Measurements from ENCODE around the gene BTG4. TPM values are rescaled to one million over a fixed set of nuclear protein-coding genes. Genes with fewer than 3 reads are reported as not detected.

Gene BTG4
- total RNA-seq, 3 donors from 2014 or later (not counting 1 experiment from before 2014, with no cell fraction given) = not detected

- WGBS (ENCODE audit: insufficient coverage) = 83% methylated on average over 3 of the region's 3 CpGs
- intact Hi-C loops (cut with micrococcal nuclease) = no loop called here
- H3K27me3 ChIP-seq (ENCODE audit: control insufficient read depth, insufficient read depth, low read length) = peaks cover 4% of the 10 kb centered on the region
- no peak overlapping the region for H3K27ac Mint-ChIP-seq
- no peak overlapping the region for H3K4me3 Mint-ChIP-seq
- ATAC-seq = no peak
- DNase-seq = no peak
- TF ChIP-seq CTCF (IDR thresholded peaks at IDR 0.05) = no peak
- no peaks in the 10 kb centered on the region for H3K9me3 ChIP-seq (ENCODE audit: control insufficient read depth, insufficient read depth, low read length)
- no peak overlapping the region for H3K4me3 ChIP-seq (ENCODE audit: low read length)
- no peaks in the 10 kb centered on the region for H3K4me1 Mint-ChIP-seq
- no peaks in the 10 kb centered on the region for H3K4me1 ChIP-seq (ENCODE audit: control insufficient read depth, insufficient read depth, low read length)
- H3K27ac ChIP-seq (ENCODE audit: low read length) = no peak overlapping the region
- peaks cover under 1% of the 10 kb centered on the region for H3K36me3 Mint-ChIP-seq
- peaks cover 17 to 30% of the 10 kb centered on the region in 2 donors for H3K27me3 Mint-ChIP-seq (ENCODE audit: low read depth in 2 of 2)
- peaks cover 2 to 3% of the 10 kb centered on the region in 2 donors for H3K9me3 Mint-ChIP-seq
- H3K36me3 ChIP-seq (ENCODE audit: control insufficient read depth, insufficient read depth, low read length) = no peaks in the 10 kb centered on the region
Observed at GRCh38 chr11:111476956-111477355, 35.2 kb downstream of the BTG4 start.

- intact Hi-C loops (cut with micrococcal nuclease) = no loop called here
- Histone ChIP-seq H3K36me3 (ENCODE audit: control insufficient read depth, insufficient read depth, low read length) (no peaks in the 10 kb centered on the region), H3K4me1 (ENCODE audit: control insufficient read depth, insufficient read depth, low read length) (no peaks in the 10 kb centered on the region), H3K27me3 (ENCODE audit: control insufficient read depth, insufficient read depth, low read length) (peaks cover 4% of the 10 kb centered on the region), H3K9me3 (ENCODE audit: control insufficient read depth, insufficient read depth, low read length) (no peaks in the 10 kb centered on the region), H3K4me3 (ENCODE audit: low read length) (no peak overlapping the region), H3K27ac (ENCODE audit: low read length) (no peak overlapping the region)
- no peaks in the 10 kb centered on the region for H3K4me1 Mint-ChIP-seq
- H3K4me3 Mint-ChIP-seq = no peak overlapping the region
- DNase-seq (no peak), ATAC-seq (no peak)
- peaks cover 2 to 3% of the 10 kb centered on the region in 2 donors for H3K9me3 Mint-ChIP-seq
- H3K27me3 Mint-ChIP-seq (ENCODE audit: low read depth in 2 of 2) = peaks cover 17 to 29% of the 10 kb centered on the region in 2 donors
- no peak for TF ChIP-seq CTCF (IDR thresholded peaks at IDR 0.05)
- H3K27ac Mint-ChIP-seq = no peak overlapping the region
- no peaks in the 10 kb centered on the region for H3K36me3 Mint-ChIP-seq
- no CpG with 5 or more reads among the region's 2 CpGs for WGBS (ENCODE audit: insufficient coverage)
Observed at GRCh38 chr11:111476366-111476765, 35.8 kb downstream of the BTG4 start.

- H3K9me3 Mint-ChIP-seq = no peaks in the 10 kb centered on the region
- no peaks in the 10 kb centered on the region for H3K4me1 Mint-ChIP-seq
- no peak overlapping the region for H3K27ac Mint-ChIP-seq
Observed at GRCh38 chr11:111474432-111474831, 37.8 kb downstream of the BTG4 start.

More at GRCh38 chr11:111474432-111474831, 37.8 kb downstream of the BTG4 start:
- Mint-ChIP-seq H3K4me3 (no peak overlapping the region), H3K36me3 (no peaks in the 10 kb centered on the region), H3K27me3 (ENCODE audit: low read depth in 2 of 2) (peaks cover 9 to 16% of the 10 kb centered on the region in 2 donors)
- no peak for ATAC-seq
- Histone ChIP-seq H3K9me3 (ENCODE audit: control insufficient read depth, insufficient read depth, low read length) (no peaks in the 10 kb centered on the region), H3K27ac (ENCODE audit: low read length) (no peak overlapping the region), H3K4me3 (ENCODE audit: low read length) (no peak overlapping the region), H3K27me3 (ENCODE audit: control insufficient read depth, insufficient read depth, low read length) (peaks cover 4% of the 10 kb centered on the region), H3K4me1 (ENCODE audit: control insufficient read depth, insufficient read depth, low read length) (no peaks in the 10 kb centered on the region), H3K36me3 (ENCODE audit: control insufficient read depth, insufficient read depth, low read length) (no peaks in the 10 kb centered on the region)
- intact Hi-C loops (cut with micrococcal nuclease) = no loop called here
- DNase-seq = no peak
- no peak for TF ChIP-seq CTCF (IDR thresholded peaks at IDR 0.05)
